ENCODE results near the gene CELA2A. TPM values are rescaled to one million over a fixed set of nuclear protein-coding genes. Genes with fewer than 3 reads are reported as not detected.

CELA2A gene
- total and polyA plus RNA-seq, 10 of the 15 experiments (the other 5 are each of a cell fraction or from before 2014, with no cell fraction given), result 0.90 TPM; not detected in 9

- H3K4me3 ChIP-seq, result no peak overlapping the region
- no peak overlapping the region for H2AFZ ChIP-seq (ENCODE audit: control insufficient read depth, low read depth, low read length)
- H3K9me3 ChIP-seq (replicated peaks; ENCODE audit: control insufficient read depth, insufficient read depth, low read length), result no peaks in the 10 kb centered on the region
- no TSS peak for BruUV-seq (replicated peaks)
- SMC1A ChIA-PET (ENCODE audit: uncharacterized antibody, unreplicated experiment), result no interaction called here
- no peaks in the 10 kb centered on the region for H3K79me2 ChIP-seq (ENCODE audit: control insufficient read depth, insufficient read depth, low read length)
- TF ChIP-seq HCFC1 (IDR thresholded peaks at IDR 0.05; ENCODE audit: low read length) (no peak), SREBF2 (IDR thresholded peaks at IDR 0.05; ENCODE audit: low read length) (no peak), RB1 (IDR thresholded peaks at IDR 0.05; ENCODE audit: borderline replicate concordance) (no peak), CREM (IDR thresholded peaks at IDR 0.05; ENCODE audit: low read depth) (no peak), EZH2 (IDR thresholded peaks at IDR 0.05; ENCODE audit: borderline replicate concordance, control insufficient read depth, low read depth, low read length) (no peak), TARDBP (IDR thresholded peaks at IDR 0.05; ENCODE audit: borderline replicate concordance) (no peak), ZBTB11 (CRISPR knock-in tag; IDR thresholded peaks at IDR 0.05) (no peak), CHD1 (IDR thresholded peaks at IDR 0.05; ENCODE audit: low read depth, low read length) (no peak), BCL11A (IDR thresholded peaks at IDR 0.05; ENCODE audit: low read depth, low read length) (no peak), HDAC6 (IDR thresholded peaks at IDR 0.05; ENCODE audit: unreplicated experiment) (no peak), RFX5 (IDR thresholded peaks at IDR 0.05; ENCODE audit: low read depth, low read length) (no peak), SRF (IDR thresholded peaks at IDR 0.05; ENCODE audit: low read depth in 2 of 2, low read length in 2 of 2) (no peak), JUNB (IDR thresholded peaks at IDR 0.05) (no peak), ZBTB4 (CRISPR knock-in tag; IDR thresholded peaks at IDR 0.05) (no peak), POU2F2 (IDR thresholded peaks at IDR 0.05; ENCODE audit: borderline replicate concordance, low read depth, low read length) (no peak), SIN3A (IDR thresholded peaks at IDR 0.05; ENCODE audit: low read depth, low read length) (no peak), CBX3 (IDR thresholded peaks at IDR 0.05; ENCODE audit: borderline replicate concordance, low read depth) (no peak), ZNF274 (IDR thresholded peaks at IDR 0.05; ENCODE audit: insufficient read depth, insufficient read length) (no peak)
- TF ChIP-seq, protein P1, sequence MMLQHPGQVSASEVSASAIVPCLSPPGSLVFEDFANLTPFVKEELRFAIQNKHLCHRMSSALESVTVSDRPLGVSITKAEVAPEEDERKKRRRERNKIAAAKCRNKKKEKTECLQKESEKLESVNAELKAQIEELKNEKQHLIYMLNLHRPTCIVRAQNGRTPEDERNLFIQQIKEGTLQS (IDR thresholded peaks at IDR 0.05; ENCODE audit: borderline replicate concordance, extremely low read depth, low read depth, low read length), result no peak
- TF ChIP-seq, protein P2, sequence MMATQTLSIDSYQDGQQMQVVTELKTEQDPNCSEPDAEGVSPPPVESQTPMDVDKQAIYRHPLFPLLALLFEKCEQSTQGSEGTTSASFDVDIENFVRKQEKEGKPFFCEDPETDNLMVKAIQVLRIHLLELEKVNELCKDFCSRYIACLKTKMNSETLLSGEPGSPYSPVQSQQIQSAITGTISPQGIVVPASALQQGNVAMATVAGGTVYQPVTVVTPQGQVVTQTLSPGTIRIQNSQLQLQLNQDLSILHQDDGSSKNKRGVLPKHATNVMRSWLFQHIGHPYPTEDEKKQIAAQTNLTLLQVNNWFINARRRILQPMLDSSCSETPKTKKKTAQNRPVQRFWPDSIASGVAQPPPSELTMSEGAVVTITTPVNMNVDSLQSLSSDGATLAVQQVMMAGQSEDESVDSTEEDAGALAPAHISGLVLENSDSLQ (IDR thresholded peaks at IDR 0.05), result no peak
- DNase-seq (ENCODE audit: low read depth, low spot score) (no peak), ATAC-seq (no peak), FAIRE-seq (no peak)
- no peak overlapping the region for H3K9ac ChIP-seq (ENCODE audit: control insufficient read depth, insufficient read depth, low read length)
- in situ Hi-C loops (cut with MboI), result no loop called here
- POLR2A ChIA-PET, result no interaction called here
- H3K4me2 ChIP-seq (ENCODE audit: control insufficient read depth, insufficient read depth), result no peak overlapping the region
- intact Hi-C loops (cut with micrococcal nuclease; ENCODE audit: unreplicated experiment), result no loop called here
- H3K27me3 ChIP-seq (replicated peaks in 1 of 2; ENCODE audit: control insufficient read depth in 2 of 2, insufficient read depth in 2 of 2, low read length in 1 of 2), result no peaks in the 10 kb centered on the region
- no peaks in the 10 kb centered on the region for H3K4me1 ChIP-seq (ENCODE audit: control insufficient read depth, insufficient read depth, low read length)
- CTCF ChIA-PET, result no interaction called here
- RAD21 ChIA-PET (ENCODE audit: unreplicated experiment), result no interaction called here
- no peaks in the 10 kb centered on the region for H3K36me3 ChIP-seq (ENCODE audit: control insufficient read depth in 2 of 2, insufficient read depth in 2 of 2, low read length in 1 of 2)
- no peaks in the 10 kb centered on the region for H4K20me1 ChIP-seq (ENCODE audit: control insufficient read depth, insufficient read depth)
- no peak overlapping the region for H3K27ac ChIP-seq (ENCODE audit: control insufficient read depth, insufficient read depth)
Measured at GRCh38 chr1:15468145-15468544, 11.6 kb downstream of the CELA2A start.
